ENCODE data around the gene PIM1. TPM values are rescaled to one million over a fixed set of nuclear protein-coding genes. Genes with fewer than 3 reads are reported as not detected.
A peak's percentile ranks its signal among the peaks of the same experiment; 100 is the strongest.

Gene PIM1
- total RNA-seq, 1 donor from 2014 or later: 34.1 TPM

- DNase-seq: peak; percentile 86
Observed at GRCh38 chr6:37137201-37138090, 32.5 kb upstream of the PIM1 start.

- DNase-seq: no peak
Observed at GRCh38 chr6:37138856-37139229, 31.1 kb upstream of the PIM1 start.

GRCh38 chr6:37139230-37139962 lies 30.6 kb upstream of the PIM1 start:
- DNase-seq: no peak

- no peak for DNase-seq
Observed at GRCh38 chr6:37140145-37140544, 29.8 kb upstream of the PIM1 start.

GRCh38 chr6:37141281-37142049 lies 28.5 kb upstream of the PIM1 start:
- DNase-seq: peak; percentile 82

- no peak for DNase-seq
Observed at GRCh38 chr6:37142050-37142614, 27.8 kb upstream of the PIM1 start.

- no peak for DNase-seq
Observed at GRCh38 chr6:37143585-37143984, 26.4 kb upstream of the PIM1 start.

- no peak for DNase-seq
Observed at GRCh38 chr6:37145443-37145842, 24.5 kb upstream of the PIM1 start.

GRCh38 chr6:37146735-37147157 lies 23.2 kb upstream of the PIM1 start:
- no peak for DNase-seq

GRCh38 chr6:37149745-37150144 lies 20.2 kb upstream of the PIM1 start:
- DNase-seq: no peak

GRCh38 chr6:37150314-37150713 lies 19.6 kb upstream of the PIM1 start:
- DNase-seq: no peak

GRCh38 chr6:37155394-37156312 lies 14.3 kb upstream of the PIM1 start:
- no peak for DNase-seq

- DNase-seq: no peak
Observed at GRCh38 chr6:37158508-37158907, 11.4 kb upstream of the PIM1 start.

GRCh38 chr6:37160922-37161778 lies 8.8 kb upstream of the PIM1 start:
- DNase-seq: no peak

- DNase-seq: no peak
Observed at GRCh38 chr6:37162740-37163139, 7.2 kb upstream of the PIM1 start.

GRCh38 chr6:37168163-37168758 lies 1.7 kb upstream of the PIM1 start:
- no peak for DNase-seq

GRCh38 chr6:37168811-37169495 lies 999 bp upstream of the PIM1 start:
- peak; percentile 90 for DNase-seq

- DNase-seq: peak; percentile 65
Observed at GRCh38 chr6:37170273-37171200, 585 bp downstream of the PIM1 start.
